HG03460 (cell line): ENCODE results near the gene KIRREL3.

Experiments
- ATAC-seq: cut with Tn5 transposase; IDR thresholded peaks from one replicate; pipeline ENCODE4 v1.9.1; 2021; ENCODE audit not compliant: unreplicated experiment

The KIRREL3 gene

DNA sequence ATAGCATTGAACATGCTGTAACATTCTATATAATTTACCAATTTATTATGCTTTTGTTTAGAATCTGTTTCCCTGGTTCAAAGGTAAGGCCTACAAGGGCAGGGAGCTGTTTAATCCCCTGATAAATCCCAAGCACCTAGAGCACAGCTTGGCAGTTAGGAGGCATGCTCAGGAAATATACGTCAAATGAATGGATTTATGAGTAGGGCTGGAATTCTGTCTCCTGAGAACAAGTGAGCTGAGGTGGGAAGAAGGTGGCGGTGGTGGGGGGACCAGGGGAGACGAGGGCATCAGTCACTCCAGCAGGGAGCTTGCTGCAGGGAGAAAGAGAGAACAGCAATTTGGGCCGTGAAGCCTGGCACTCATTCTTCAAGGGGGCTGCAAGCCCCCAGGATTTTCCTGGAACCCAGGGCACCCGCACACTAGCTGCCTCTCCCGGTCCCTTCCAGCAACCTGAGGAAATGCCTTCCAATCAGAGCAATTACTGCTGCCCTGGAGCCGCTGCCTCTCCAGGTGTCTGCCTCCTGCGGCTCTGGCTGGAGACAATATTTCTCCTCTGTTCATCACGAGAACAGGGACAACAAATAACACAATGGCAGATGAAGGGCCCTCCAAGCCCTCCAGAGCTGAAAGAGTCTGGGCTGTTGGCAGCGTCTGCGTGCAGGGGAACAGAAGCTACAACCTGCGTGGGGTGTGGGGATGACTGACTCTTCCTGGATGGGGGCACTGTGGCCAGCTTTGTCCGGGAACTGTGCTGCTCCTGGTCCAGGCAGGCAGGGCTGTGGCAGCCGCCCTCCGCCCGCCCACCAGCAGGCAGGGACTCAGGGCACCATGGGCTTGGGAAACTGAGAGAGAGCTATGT, 411.7 kb downstream of the KIRREL3 start:
- ATAC-seq: no peak

DNA sequence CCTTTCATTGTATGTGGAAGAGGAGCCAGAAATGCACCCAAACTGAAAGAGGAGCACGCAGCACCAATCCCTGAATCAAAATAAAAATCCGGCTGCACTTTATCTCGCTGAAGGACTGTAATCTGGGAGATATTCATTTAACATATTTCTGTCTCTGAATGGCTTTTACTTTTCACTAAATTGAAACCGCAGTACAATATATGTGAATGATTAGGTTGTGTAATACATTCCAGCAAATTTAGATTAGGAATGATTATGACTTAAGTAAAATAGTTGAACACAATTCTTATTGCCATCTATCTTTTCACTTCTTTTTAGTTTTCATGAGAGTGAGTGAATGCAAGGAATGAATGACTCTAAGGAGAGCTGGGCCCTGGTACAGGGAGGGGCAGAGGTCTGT, 413.0 kb downstream of the KIRREL3 start:
- ATAC-seq: no peak

DNA sequence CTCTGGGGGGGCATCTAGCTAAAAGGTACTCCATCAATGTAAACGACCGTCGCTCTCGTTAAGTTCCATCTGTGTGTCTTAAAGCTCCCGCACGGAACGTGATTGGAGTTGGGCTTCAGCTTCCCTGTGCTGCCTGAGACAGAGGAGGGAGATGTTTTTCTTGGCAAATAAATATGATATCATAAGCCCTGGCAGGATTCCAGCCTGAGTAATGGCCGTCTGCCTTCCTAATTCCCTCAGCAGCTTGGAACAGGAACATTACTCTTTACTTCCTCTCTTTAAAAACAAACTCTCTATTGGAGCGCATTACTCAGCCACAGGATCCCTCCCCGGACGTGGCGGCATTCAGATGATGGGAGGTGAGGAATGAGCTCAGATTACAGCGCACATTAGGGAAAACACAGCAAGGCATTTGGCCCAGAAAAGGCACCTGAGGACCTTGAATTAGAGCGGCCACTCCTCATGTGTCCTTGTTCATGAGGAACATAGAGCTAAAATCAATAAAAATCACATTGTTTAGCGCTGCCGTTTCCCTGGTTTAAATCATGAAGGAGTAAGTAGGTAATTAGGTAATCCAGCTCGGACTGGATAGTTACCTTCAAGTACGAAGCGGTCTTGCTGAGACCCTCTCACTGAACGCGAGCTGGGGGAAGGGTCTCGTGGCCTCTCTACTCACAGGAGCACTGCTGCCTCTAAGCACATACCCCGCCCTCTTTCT, 414.6 kb downstream of the KIRREL3 start:
- no peak for ATAC-seq

DNA sequence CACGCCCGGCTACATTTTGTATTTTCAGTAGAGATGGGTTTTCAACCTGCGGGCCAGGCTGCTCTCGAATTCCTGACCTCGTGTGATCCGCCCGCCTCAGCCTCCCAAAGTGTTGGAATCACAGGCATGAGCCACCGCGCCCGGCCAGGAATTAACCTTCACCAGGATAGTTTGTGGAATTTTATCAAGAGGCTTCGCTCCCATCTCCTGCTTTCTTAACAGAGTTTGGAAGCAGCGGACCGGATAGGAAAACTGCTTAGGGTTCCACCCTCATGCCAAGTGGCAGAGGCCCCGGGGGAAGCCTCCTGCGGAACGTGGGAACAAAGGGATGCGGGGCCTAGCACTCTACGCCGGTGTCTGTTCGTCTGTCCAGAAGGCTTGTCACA, 415.2 kb downstream of the KIRREL3 start:
- ATAC-seq: no peak

DNA sequence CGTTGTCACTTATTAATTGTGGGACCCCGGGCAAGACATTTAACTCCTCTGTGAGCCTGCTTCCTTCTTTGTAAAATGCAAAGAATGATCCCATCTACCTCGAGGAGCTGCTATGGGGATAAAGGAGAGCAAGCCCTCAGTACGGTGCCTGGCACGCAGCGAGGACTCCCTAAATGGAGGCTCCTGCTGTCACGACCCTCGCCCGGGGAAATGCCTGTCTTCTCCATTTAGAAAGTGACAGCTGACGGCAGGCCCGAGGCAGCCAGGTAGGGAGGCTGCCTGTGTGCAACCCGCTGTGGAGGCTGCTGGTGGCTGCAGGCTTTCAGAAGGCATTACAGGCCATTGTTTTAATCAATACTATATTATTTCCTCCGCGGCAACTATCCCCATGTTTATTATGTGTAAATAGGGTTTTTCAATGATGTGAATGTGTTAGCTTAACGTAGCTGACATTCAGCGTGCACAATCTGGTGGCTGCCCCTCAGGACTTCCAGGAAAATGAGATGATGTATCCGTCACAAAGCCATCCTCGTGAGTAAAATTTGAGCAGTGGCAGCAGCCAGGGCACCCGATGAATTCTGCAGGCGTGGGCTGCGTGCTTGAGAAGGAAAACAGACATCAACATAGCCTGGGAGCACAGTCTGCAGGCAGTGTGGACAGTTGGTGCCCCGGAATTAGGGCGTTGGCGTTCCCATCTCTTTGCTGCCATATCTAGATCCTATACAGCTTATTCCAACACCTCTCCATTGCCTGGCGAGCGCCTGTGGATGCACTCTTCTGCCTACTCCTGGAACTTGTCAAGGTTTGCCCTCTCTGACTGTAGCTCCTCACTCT, 416.8 kb downstream of the KIRREL3 start:
- no peak for ATAC-seq

DNA sequence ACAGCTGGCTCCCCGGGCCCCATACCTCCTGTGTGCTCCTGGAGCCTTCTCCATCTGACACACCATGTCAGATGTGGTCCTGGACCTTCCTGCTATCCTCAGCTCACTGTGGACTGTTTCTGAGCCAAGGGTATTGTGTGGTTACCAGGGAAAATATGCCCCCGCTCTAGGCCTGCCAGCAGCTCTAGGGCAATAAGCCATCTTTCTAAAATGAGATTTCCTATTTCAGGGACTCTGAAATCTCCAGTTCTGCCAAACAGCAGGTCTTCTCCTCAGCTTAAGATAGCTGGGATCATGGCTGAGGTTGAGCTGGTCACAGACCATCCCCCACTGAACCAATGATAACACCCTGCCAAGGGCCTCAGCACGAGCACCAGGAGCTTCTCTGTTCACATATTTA, 417.5 kb downstream of the KIRREL3 start:
- no peak for ATAC-seq

DNA sequence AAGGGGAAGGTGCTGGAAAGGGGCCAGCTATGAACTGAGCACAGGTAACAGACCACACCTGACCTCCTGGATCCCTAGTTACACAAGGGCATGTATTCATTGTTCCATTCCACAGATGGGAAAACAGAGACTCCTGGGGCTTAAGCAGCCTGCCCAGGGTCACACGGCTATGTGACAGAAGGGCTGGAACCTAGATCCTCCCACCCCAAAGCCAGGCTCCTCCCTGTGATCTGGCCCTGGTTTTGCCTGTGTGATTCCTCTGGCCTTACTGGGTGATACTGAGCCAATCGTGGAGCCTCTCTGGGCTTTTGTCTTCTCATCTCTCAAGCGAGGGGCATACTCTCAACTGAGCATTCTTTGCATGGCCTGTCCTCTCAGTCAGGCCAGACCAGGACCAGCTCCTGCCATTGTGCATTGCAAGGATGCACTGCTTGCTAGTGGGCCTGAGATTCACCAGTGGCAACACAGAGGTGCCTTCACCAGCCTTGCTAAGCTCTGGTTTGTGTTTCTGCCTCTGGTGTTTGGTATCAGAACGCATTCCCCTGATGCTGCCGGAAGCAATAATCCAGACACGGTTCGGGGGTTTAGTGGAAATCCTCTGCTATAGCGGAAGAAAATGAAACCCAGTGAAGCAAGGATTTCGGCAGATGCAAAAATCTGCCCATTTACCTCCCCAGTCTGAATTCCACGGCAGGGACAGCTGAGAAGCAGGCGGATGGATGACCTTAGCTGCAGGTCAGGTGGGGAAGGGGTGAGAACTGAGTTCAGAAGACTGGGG, 418.5 kb downstream of the KIRREL3 start:
- ATAC-seq: no peak

DNA sequence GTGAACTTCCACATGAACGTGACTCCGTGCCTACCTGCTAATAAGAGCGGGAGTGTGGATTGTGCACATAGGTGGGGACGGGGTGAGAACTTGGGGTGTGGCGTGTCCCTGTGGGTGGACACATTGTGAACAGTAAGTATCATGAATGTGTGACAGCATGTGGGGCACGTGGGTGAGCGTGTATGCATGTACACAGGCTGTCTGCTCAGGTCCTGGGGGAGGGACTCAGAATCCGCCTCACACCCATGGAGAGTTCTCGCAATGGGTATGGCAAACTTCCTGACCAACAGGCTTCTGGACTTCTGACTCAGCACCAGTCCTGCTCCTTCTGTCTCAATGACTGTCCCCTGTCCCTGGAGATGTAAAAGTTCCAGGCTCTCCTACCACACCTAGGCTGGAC, 422.1 kb downstream of the KIRREL3 start:
- ATAC-seq: no peak

DNA sequence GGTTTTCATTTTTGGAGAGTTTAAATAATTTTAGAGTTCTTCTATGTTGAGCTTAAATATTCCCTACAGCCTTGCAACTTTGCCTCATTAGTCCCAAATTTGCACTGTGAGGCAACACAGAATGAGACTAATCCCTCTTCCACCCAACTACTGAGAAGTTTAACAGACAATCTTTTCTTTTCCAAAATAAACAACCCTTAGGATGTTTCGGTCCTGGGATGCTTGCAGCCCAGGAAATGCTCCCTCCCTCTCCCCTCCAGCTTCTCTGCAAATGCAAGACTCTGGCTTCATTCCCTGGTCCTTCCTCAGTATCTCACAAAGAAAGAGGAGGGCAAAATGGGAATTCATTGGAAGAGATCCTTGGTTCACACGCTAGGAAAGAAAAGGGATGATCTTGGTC, 422.5 kb downstream of the KIRREL3 start:
- no peak for ATAC-seq

DNA sequence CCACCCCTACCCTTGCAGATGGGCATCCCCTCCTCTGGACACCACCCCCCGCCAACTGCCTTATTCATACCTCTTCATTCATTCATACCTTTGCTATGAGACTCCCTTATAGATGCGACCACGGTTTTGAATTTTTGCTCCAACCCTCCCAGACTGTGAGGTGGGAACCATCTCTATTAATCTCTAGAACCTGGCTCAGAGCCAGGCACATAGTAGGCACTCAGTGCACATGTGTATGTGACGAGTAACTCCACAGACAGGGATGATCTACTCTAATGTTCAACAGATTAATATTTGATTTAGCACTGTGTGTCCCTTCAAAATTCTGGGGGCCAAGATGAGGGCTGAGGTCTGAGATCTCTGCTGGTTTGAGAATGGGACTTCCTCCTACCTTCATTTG, 424.7 kb downstream of the KIRREL3 start:
- no peak for ATAC-seq

DNA sequence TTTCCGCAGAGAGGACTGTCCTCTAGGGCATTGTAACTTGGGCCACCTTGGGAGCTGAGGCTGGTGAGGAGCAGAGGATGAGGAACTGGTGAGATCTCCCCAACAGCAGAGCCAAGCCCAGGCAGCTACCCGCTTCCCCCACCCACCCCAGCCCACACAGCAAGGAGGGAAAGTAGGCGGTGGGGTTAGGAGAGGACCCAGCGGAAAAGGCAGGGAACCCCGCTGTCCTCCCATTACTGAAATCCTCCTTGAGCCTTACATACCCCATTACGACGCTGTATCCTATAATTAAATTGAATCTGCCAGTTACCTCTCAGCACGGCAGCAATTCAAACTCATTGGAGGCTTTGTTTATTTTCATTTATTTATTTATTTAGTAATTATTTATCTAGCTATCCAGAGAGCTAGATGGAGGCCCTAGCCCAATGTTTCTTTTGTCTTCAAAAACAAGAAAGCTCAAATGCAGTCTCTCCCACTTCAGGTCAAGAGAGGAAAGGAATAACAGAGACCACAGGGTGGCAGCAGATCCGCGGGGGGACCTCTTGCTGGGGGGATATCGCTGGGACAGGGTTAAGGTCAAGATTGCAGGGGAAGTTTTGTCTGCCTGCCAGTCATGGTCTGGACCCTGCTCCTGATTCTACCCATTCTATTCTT, 427.1 kb downstream of the KIRREL3 start:
- ATAC-seq: no peak

DNA sequence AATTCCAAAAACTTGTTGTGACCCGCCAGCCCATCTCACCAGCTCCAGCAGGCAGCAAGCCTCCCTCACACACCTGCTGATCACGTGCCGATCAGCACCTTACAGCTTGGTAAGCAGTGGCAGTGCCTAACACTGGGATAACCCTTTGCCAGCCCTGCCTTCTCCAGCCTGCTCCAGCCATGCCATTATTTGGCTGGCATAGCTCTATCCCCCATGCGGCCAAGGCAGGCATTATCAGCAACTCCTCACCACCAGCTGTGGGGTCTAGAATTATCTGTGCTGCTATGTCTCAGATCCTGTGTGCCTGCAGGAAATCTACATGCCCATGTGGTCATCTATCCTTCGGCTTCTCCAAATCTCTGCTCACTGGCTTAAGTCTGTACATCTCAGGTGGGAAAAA, 430.1 kb downstream of the KIRREL3 start:
- ATAC-seq: no peak

DNA sequence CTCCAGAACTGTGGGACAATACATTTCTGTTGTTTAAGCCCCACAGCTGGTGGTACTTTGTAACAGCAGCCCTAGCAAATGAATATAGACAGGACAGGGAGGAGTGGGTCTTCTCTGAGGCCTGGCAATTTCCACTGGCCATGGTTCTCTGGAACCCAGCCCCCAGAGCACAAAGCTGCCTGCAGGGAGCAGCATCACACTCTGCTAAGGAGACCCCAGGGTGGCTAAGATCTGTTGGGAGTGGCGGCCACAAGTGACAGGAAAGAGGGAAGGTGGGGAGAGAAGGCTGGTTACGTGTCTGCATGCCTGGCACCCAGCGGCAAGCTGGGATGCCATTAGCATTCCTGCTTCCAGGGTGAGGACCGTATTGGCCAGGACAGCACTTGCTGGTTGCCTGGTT, 433.2 kb downstream of the KIRREL3 start:
- no peak for ATAC-seq

DNA sequence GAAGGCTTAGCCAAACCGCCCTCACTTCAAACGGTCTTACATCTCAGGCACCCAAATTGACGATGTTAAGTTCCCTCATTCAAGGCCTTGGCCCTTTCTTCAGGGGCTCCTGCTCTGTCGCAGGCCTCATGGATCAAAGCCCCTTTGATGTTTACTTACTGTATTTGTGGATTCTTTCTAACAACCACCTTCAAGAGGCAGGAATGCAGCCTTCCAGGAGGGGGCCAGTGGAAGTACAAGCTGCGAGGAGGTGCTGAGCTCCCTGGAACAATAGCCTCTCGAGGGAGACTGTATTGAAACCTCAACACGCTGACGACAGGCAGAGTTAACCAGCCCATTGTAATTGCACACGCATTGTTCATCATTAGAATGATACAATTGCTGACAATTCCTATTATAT, 436.0 kb downstream of the KIRREL3 start:
- no peak for ATAC-seq

DNA sequence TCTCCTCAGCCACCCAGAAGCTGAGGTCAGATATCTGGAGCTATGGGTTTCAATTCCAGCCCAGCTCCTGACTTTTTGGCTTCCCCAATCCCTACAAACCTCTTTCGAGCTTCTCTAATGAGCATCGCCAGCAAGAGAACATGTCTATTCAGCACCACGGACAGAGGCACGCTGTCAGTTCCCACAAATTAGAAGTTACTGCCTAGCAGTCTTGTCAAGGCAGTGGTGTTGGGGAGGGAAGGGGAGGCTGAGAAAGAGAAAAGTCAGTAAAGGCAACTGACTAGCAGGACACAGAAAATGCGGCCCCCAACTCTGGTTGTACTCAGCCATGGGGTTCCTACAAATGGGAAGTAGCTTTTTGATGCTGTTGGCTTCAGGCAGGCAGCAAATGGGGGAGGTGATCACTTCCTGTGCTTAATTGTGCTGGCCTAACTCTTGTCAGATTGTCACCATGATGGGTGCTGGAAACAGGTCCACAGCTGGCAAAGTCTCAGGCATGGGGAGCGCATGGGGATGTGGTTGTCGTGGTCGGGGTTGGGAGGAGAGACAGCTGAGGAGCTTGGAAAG, 439.2 kb downstream of the KIRREL3 start:
- ATAC-seq: no peak

DNA sequence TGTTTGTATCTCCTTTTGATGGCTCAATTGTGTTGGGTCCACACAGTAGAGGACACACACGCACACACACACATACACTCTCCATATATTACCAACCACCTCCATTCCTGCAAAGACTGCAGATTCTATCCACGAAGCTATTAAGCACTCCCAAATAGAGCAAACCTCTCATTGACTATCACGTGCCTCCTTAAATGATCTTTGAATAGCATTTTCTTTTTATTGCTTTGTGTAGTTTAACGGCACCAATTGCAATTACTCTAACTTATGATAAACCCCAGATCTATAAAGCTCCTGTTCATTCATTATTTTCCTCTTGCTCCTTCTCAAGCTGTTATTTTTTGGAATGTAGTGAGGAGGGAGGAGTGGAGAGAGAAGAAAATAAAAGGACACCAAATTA, 440.3 kb downstream of the KIRREL3 start:
- no peak for ATAC-seq

DNA sequence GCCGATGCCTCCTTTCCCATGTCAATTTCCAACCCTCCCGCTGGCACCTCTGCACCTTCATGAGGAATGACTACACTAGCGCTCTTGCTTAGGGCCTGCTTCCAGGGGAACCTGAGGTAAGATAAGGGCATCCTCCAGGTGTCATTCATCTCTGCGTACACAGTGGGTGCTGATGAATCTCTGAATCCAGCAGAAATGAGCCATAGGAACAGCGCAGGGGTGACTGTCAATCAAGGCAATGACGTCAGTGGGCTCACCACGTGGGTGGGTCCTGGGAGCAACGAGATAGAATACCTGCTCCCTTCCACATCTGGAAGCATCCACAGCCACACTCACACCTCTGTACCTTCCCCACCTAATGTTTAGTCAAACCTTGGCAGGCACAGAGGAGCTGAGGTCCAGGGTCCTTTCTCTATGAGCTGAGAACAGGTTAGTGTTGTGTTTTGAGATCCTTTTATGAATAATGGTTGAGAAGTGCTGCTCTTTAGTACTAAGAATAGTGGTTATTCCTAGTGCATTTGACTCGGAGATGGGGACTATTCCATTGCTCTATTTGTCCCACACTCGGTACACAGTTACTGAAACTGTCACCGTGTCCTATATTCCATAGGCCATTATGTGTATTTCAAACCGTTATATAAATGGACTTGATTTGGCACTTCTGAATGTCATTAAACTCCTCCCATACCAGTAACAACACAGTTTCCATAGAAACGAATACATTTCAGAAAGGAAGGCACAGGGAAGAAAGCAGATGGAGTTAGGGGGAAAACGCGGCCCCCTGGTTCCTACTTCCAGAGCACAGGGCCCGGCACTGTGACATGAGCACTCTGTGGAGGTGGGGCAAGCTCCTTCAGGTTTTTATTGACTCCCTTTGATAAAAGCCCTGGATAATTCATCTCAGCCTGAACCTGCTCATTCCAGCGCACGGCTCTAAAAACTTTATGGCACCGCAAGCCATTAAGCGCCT, 451.7 kb downstream of the KIRREL3 start:
- no peak for ATAC-seq

DNA sequence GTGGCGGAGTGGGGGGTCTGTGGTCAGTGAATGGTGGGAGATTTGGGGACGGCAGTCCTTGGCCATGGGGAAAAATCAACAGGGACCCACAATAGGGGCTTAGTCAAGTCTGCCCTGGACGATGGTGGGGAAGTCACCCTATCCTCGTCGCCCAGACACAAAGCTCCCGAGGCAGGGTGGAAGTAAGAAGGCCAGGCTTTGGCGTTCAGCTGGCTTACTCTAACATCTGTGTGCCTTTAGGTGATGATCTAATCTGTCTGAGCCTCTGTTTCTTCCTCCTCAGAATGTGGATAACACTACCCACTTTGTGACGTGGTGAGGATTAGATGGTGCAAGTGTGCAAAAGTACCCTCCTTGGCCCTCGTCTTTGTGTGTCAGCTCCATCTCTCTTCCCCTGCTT, 452.9 kb downstream of the KIRREL3 start:
- ATAC-seq: no peak

DNA sequence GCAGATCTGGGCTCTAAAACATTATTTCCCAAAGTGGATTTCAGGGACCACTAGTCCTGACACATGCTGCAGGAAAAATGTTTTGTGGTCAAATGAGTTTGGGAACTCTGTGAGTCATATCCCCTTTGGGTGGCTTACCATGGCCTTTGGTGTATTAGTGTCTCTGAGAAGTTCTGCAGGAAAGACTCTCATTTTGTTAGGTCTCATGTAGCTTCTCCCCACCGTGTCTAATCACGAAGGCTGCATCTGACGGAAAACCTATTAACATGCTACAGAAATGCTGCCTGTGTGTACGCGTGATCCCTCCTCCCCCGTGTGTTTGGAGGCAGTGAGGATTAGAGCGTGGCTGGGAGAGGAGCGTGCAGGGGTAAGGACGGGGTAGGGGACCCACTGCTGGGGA, 453.4 kb downstream of the KIRREL3 start:
- no peak for ATAC-seq
